SK-N-SH (cell line): ENCODE results near the gene WDR11. TPM values are rescaled to one million over a fixed set of nuclear protein-coding genes. Genes with fewer than 3 reads are reported as not detected.

Source experiments
- CTCF ChIA-PET: fragments of 300-600, 350-600 bp; formaldehyde crosslinking; extraction: SDS; loops from one replicate; lab custom pipeline; 2021; lab: Yijun Ruan, JAX
- POLR2A ChIA-PET: fragments of 350-600 bp; sonication (Branson Sonifier 250); formaldehyde crosslinking; extraction: SDS; loops from one replicate; lab custom pipeline; 2020; ENCODE audit warnings: antibody characterized with exemption, inconsistent platforms; lab: Yijun Ruan, JAX
- DNase-seq: peaks from one replicate; pipeline ENCODE4 v3.0.0; 2012
- H2AFZ ChIP-seq: fragments of 200-600 bp; sonication (generic); 2 replicates; pipeline ENCODE4 v1.8.1; 2016; ENCODE audit warnings: antibody characterized with exemption, mild to moderate bottlenecking, low read depth
- H3F3A ChIP-seq: fragments of 200-600 bp; sonication (generic); replicated peaks from 2 replicates; pipeline ENCODE3; 2016; ENCODE audit warnings: antibody characterized with exemption, mild to moderate bottlenecking; ENCODE audit not compliant: insufficient read depth
- H3K27ac ChIP-seq, 2 experiments: fragments of 200-500 bp in 1 of 2; fragments of 200-600 bp in 1 of 2; sonication (Bioruptor generic) in 1 of 2; sonication (generic), shearing (Covaris generic) in 1 of 2; 2 replicates each; pipeline versions ENCODE4 v1.5.1 to v1.6.1; 2014 to 2016; ENCODE audit warnings: low read depth in 2 of 2, inconsistent platforms in 1 of 2, low read length in 1 of 2, mild to moderate bottlenecking in 1 of 2, mixed read lengths in 1 of 2
- H3K27me3 ChIP-seq: fragments of 200-600 bp; sonication (generic), shearing (Covaris generic); 2 replicates; pipeline ENCODE4 v1.6.1; 2016; ENCODE audit warnings: mixed run types; ENCODE audit not compliant: insufficient read depth
- H3K36me3 ChIP-seq, 2 experiments: fragments of 200-500 bp in 1 of 2; fragments of 200-600 bp in 1 of 2; sonication (Bioruptor generic) in 1 of 2; sonication (generic) in 1 of 2; replicated peaks in 1 of 2; 2 replicates each; pipeline versions ENCODE3 to v1.5.1; 2014 to 2016; ENCODE audit warnings: low read length in 1 of 2, mild to moderate bottlenecking in 1 of 2; ENCODE audit not compliant: insufficient read depth in 2 of 2, control insufficient read depth in 1 of 2
- H3K4me1 ChIP-seq, 2 experiments: fragments of 200-500 bp in 1 of 2; fragments of 200-600 bp in 1 of 2; sonication (Bioruptor generic) in 1 of 2; sonication (generic), shearing (Covaris generic) in 1 of 2; 2 replicates each; pipeline versions ENCODE4 v1.5.1 to v1.6.1; 2014 to 2016; ENCODE audit warnings: low read depth in 1 of 2, low read length in 1 of 2, mixed run types in 1 of 2; ENCODE audit not compliant: insufficient read depth in 2 of 2, control insufficient read depth in 1 of 2
- H3K4me2 ChIP-seq: fragments of 200-600 bp; sonication (generic), shearing (Covaris generic); 2 replicates; pipeline ENCODE4 v1.6.1; 2017; ENCODE audit warnings: mixed run types
- H3K4me3 ChIP-seq, 2 experiments: fragments of 200-500 bp in 1 of 2; fragments of 200-600 bp in 1 of 2; sonication (Bioruptor generic) in 1 of 2; sonication (generic), shearing (Covaris generic) in 1 of 2; 2 replicates each; pipeline versions ENCODE4 v1.5.1 to v1.8.1; 2014 to 2016; ENCODE audit warnings: low read depth in 2 of 2, inconsistent platforms in 1 of 2, low read length in 1 of 2, mild to moderate bottlenecking in 1 of 2, mixed read lengths in 1 of 2, moderate library complexity in 1 of 2
- H3K79me2 ChIP-seq: fragments of 200-600 bp; sonication (generic); 2 replicates; pipeline ENCODE4 v1.8.1; 2017; ENCODE audit warnings: mild to moderate bottlenecking; ENCODE audit not compliant: insufficient read depth
- H3K9ac ChIP-seq: fragments of 200-600 bp; sonication (generic); 2 replicates; pipeline ENCODE4 v1.6.1; 2017; ENCODE audit warnings: mixed run types
- H3K9me2 ChIP-seq: fragments of 200-600 bp; sonication (generic); 2 replicates; pipeline ENCODE4 v1.6.1; 2017; ENCODE audit warnings: mixed run types
- H3K9me3 ChIP-seq: fragments of 200-600 bp; sonication (generic); 2 replicates; pipeline ENCODE4 v1.6.1; 2017; ENCODE audit warnings: mixed run types, mild to moderate bottlenecking, moderate library complexity
- H4K20me1 ChIP-seq: fragments of 200-600 bp; sonication (generic); 2 replicates; pipeline ENCODE4 v1.6.1; 2017; ENCODE audit warnings: mild to moderate bottlenecking, mixed run types; ENCODE audit not compliant: insufficient read depth
- ELF1 ChIP-seq: IDR thresholded peaks from 2 replicates; pipeline ENCODE4 v1.4.0; 2012
- EZH2phosphoT487 ChIP-seq: fragments of 200-600 bp; sonication (generic); IDR thresholded peaks from 2 replicates; pipeline ENCODE4 v1.6.1; 2017; ENCODE audit warnings: low read depth, mixed run types, mild to moderate bottlenecking, antibody characterized with exemption, moderate library complexity, borderline replicate concordance
- GABPA ChIP-seq: IDR thresholded peaks from 2 replicates; pipeline ENCODE4 v1.4.0; 2012; ENCODE audit warnings: low read depth, mild to moderate bottlenecking
- GATA2 ChIP-seq: sonication (generic); formaldehyde crosslinking; IDR thresholded peaks from 2 replicates; pipeline ENCODE4 v1.5.0; 2020; ENCODE audit warnings: mild to moderate bottlenecking, missing genetic modification reagents
- IRF3 ChIP-seq: fragments of 150-350 bp; IDR thresholded peaks from 2 replicates; pipeline ENCODE4 v1.6.1; 2016; ENCODE audit warnings: mild to moderate bottlenecking, low read depth, low read length
- JUND ChIP-seq: IDR thresholded peaks from 2 replicates; pipeline ENCODE4 v1.4.0; 2012
- MEF2A ChIP-seq: IDR thresholded peaks from 2 replicates; pipeline ENCODE4 v1.4.0; 2012; ENCODE audit warnings: low read depth, borderline replicate concordance
- RAD21 ChIP-seq: IDR thresholded peaks from 2 replicates; pipeline ENCODE4 v1.6.1; 2012; ENCODE audit warnings: mild to moderate bottlenecking, low read length
- WGBS: methylation state at CpG from one replicate; pipeline ENCODE4 v1.1.6; 2017; ENCODE audit warnings: low lambda C conversion rate; 5-methylcytosine and 5-hydroxymethylcytosine counted together
- polyA plus RNA-seq, 3 experiments: library from polyadenylated mRNA; depleted of rRNA; stranded (reverse); fragments of >200 nt; gene quantifications; 2 replicates each; pipeline ENCODE4 v1.2.3, GENCODE V29; 2012

The WDR11 gene
- polyA plus RNA-seq, 1 of the 3 experiments (the other 2 are of a cell fraction): 35.1 TPM

- no peak for TF ChIP-seq IRF3
- no peak for TF ChIP-seq JUND
- TF ChIP-seq, all 33 proteins: peak for 0
Observed at GRCh38 chr10:120805014-120805812, 45.9 kb upstream of the WDR11 start (continued).

GRCh38 chr10:120806081-120806480 is 45.1 kb upstream of the WDR11 start:
- 79% methylated on average over 2 of the region's 2 CpGs for WGBS
- H3F3A ChIP-seq: no peaks in the 10 kb centered on the region
- no peak overlapping the region for H3K4me2 ChIP-seq
- no peak overlapping the region for H3K27ac ChIP-seq
- POLR2A ChIA-PET: no interaction called here
- no peaks in the 10 kb centered on the region for H3K27me3 ChIP-seq
- no peak for DNase-seq
- H3K9me3 ChIP-seq: no peaks in the 10 kb centered on the region
- no peak overlapping the region for H2AFZ ChIP-seq
- no peaks in the 10 kb centered on the region for H4K20me1 ChIP-seq
- no peaks in the 10 kb centered on the region for H3K9me2 ChIP-seq
- TF ChIP-seq RAD21 (no peak), MEF2A (no peak), GATA2 (CRISPR knock-in tag) (no peak)
- TF ChIP-seq, all 33 proteins: peak for 0
- Histone ChIP-seq H3K9ac (no peak overlapping the region), H3K4me1 (peaks cover 0 to 6% of the 10 kb centered on the region in 2 experiments; a peak in 1 of 4 replicates), H3K4me3 (no peak overlapping the region), H3K36me3 (no peaks in the 10 kb centered on the region), H3K79me2 (no peaks in the 10 kb centered on the region)
- CTCF ChIA-PET: no interaction called here

GRCh38 chr10:120810298-120810697 is 40.9 kb upstream of the WDR11 start:
- peaks cover 0 to 6% of the 10 kb centered on the region in 2 experiments; a peak in 1 of 4 replicates for H3K4me1 ChIP-seq
- H3K4me2 ChIP-seq: no peak overlapping the region
- no peak overlapping the region for H3K9ac ChIP-seq
- no peaks in the 10 kb centered on the region for H4K20me1 ChIP-seq
- no peak overlapping the region for H2AFZ ChIP-seq
- no peaks in the 10 kb centered on the region for H3F3A ChIP-seq
- H3K4me3 ChIP-seq: no peak overlapping the region
- H3K79me2 ChIP-seq: no peaks in the 10 kb centered on the region
- no peak for TF ChIP-seq GABPA
- ChIA-PET POLR2A (no interaction called here), CTCF (no interaction called here)
- no peaks in the 10 kb centered on the region for H3K27me3 ChIP-seq
- 66% methylated on average over 2 of the region's 2 CpGs for WGBS
- no peaks in the 10 kb centered on the region for H3K36me3 ChIP-seq
- H3K9me2 ChIP-seq: no peaks in the 10 kb centered on the region
- DNase-seq: peak; percentile 42
- H3K27ac ChIP-seq: no peak overlapping the region
- no peaks in the 10 kb centered on the region for H3K9me3 ChIP-seq

GRCh38 chr10:120813085-120813484 is 38.1 kb upstream of the WDR11 start:
- H3K9me2 ChIP-seq: no peaks in the 10 kb centered on the region
- POLR2A ChIA-PET: no interaction called here
- TF ChIP-seq EZH2phosphoT487 (no peak), ELF1 (no peak)
- H3K4me1 ChIP-seq: peaks cover 0 to 6% of the 10 kb centered on the region in 2 experiments; a peak in 1 of 4 replicates
- H3K79me2 ChIP-seq: no peaks in the 10 kb centered on the region
- 31% methylated on average over 6 of the region's 6 CpGs for WGBS
- no peak overlapping the region for H2AFZ ChIP-seq
- no peak overlapping the region for H3K4me3 ChIP-seq
- no peaks in the 10 kb centered on the region for H3F3A ChIP-seq
- CTCF ChIA-PET: interaction anchor here (0.8 to 1.4 kb wide), 2 partner anchors 8 to 13 kb away, joined by 3 to 5 read pairs; no protein-coding TSS in a partner anchor
- H3K9me3 ChIP-seq: no peaks in the 10 kb centered on the region
- no peaks in the 10 kb centered on the region for H4K20me1 ChIP-seq
- no peak overlapping the region for H3K9ac ChIP-seq
- no peak overlapping the region for H3K27ac ChIP-seq
- DNase-seq: no peak
- H3K27me3 ChIP-seq: no peaks in the 10 kb centered on the region
- H3K4me2 ChIP-seq: no peak overlapping the region
- no peaks in the 10 kb centered on the region for H3K36me3 ChIP-seq
